HepG2 (cell line): ENCODE measurements around the gene ERMARD. TPM values are rescaled to one million over a fixed set of nuclear protein-coding genes. Genes with fewer than 3 reads are reported as not detected.
A peak's percentile ranks its signal among the peaks of the same experiment; 100 is the strongest.

Experiments
- AHR ChIP-seq: IDR thresholded peaks from 2 replicates; pipeline ENCODE4 v1.6.1; 2018; ENCODE audit warnings: missing genetic modification reagents, missing compliant biosample characterization
- ARID3A ChIP-seq: IDR thresholded peaks from 2 replicates; pipeline ENCODE4 v1.6.1; 2012; ENCODE audit warnings: low read depth, low read length, improper control_type of control experiment
- ARNT2 ChIP-seq: sonication (generic); formaldehyde crosslinking; IDR thresholded peaks from 2 replicates; pipeline ENCODE4 v1.8.0; 2022; ENCODE audit warnings: mild to moderate bottlenecking, low read depth, missing genetic modification reagents, moderate library complexity
- BHLHE40 ChIP-seq: IDR thresholded peaks from 2 replicates; pipeline ENCODE4 v1.6.1; 2011; ENCODE audit warnings: low read length, improper control_type of control experiment
- CEBPZ ChIP-seq: IDR thresholded peaks from 2 replicates; pipeline ENCODE4 v1.6.1; 2012; ENCODE audit warnings: low read length, improper control_type of control experiment
- ETV6 ChIP-seq: sonication (generic); formaldehyde crosslinking; conservative IDR thresholded peaks from 2 replicates; pipeline ENCODE4 v1.4.0; 2020; ENCODE audit warnings: missing genetic modification reagents
- HOXA7 ChIP-seq: sonication (generic); formaldehyde crosslinking; IDR thresholded peaks from 2 replicates; pipeline ENCODE4 v1.8.1; 2022; ENCODE audit warnings: mild to moderate bottlenecking, missing genetic modification reagents, moderate library complexity
- KLF13 ChIP-seq: sonication (generic); formaldehyde crosslinking; IDR thresholded peaks from 2 replicates; pipeline ENCODE4 v1.4.0; 2020; ENCODE audit warnings: mild to moderate bottlenecking, missing genetic modification reagents
- WIZ ChIP-seq: sonication (generic); formaldehyde crosslinking; IDR thresholded peaks from 2 replicates; pipeline ENCODE4 v1.5.1; 2020; ENCODE audit warnings: mild to moderate bottlenecking, missing genetic modification reagents
- ZBED4 ChIP-seq: sonication (generic); formaldehyde crosslinking; IDR thresholded peaks from 2 replicates; pipeline ENCODE4 v1.4.0; 2020; ENCODE audit warnings: missing genetic modification reagents, borderline replicate concordance
- ZBTB34 ChIP-seq: sonication (generic); formaldehyde crosslinking; IDR thresholded peaks from 2 replicates; pipeline ENCODE4 v1.8.0; 2022; ENCODE audit warnings: mild to moderate bottlenecking, missing genetic modification reagents
- ZNF333 ChIP-seq: sonication (generic); formaldehyde crosslinking; IDR thresholded peaks from 2 replicates; pipeline ENCODE4 v1.4.0; 2020; ENCODE audit warnings: mild to moderate bottlenecking, missing genetic modification reagents, borderline replicate concordance
- ZNF550 ChIP-seq: sonication (generic); formaldehyde crosslinking; IDR thresholded peaks from 2 replicates; pipeline ENCODE4 v1.4.0; 2020; ENCODE audit warnings: mild to moderate bottlenecking, missing genetic modification reagents, borderline replicate concordance
- ZNF800 ChIP-seq: sonication (generic); formaldehyde crosslinking; IDR thresholded peaks from 2 replicates; pipeline ENCODE4 v1.4.0; 2020; ENCODE audit warnings: missing genetic modification reagents
- ZSCAN25 ChIP-seq: sonication (generic); formaldehyde crosslinking; IDR thresholded peaks from 2 replicates; pipeline ENCODE4 v1.8.0; 2022; ENCODE audit warnings: mild to moderate bottlenecking, missing genetic modification reagents
- polyA plus RNA-seq, 8 experiments: library from polyadenylated mRNA; depleted of rRNA in 3 of 8; stranded (reverse) in 7 of 8; unstranded in 1 of 8; fragments of >200 nt; fragmentation: Illumina TruSeq in 4 of 8; extraction: Trizol in 4 of 8; gene quantifications; 2 replicates each; pipeline versions ENCODE4 v1.2.1 to v1.2.3, GENCODE V29; 2011 to 2016; ENCODE audit warnings: low read depth in 4 of 8, missing spikeins in 1 of 8, mixed read lengths in 1 of 8; ENCODE audit not compliant: insufficient read depth in 1 of 8
- total RNA-seq, 5 experiments: library from RNA; depleted of rRNA; stranded (reverse); fragments of >200 nt; fragmentation: Illumina TruSeq; extraction: Trizol; gene quantifications; 2 replicates each; pipeline ENCODE4 v1.2.3, GENCODE V29; 2016; ENCODE audit warnings: low read depth in 1 of 5

The ERMARD gene
- total and polyA plus RNA-seq, 2 of the 13 experiments (the other 11 are each of a cell fraction or from before 2014, with no cell fraction given) = 8.8 to 10.7 TPM

- TF ChIP-seq CEBPZ = no peak
- 0 out of 2 replicates have a peak, but pooled peaks have one; percentile 86 for TF ChIP-seq ZNF333 (CRISPR knock-in tag)
- no peak; the same call in 1 of the 2 replicates for TF ChIP-seq ZSCAN25 (CRISPR knock-in tag)
- 0 out of 2 replicates have a peak, but pooled peaks have one; percentile 30 for TF ChIP-seq ARID3A
- TF ChIP-seq ZBED4 (CRISPR knock-in tag) = no peak; the same call in 1 of the 2 replicates
- TF ChIP-seq ZBTB34 (CRISPR knock-in tag) = peak; percentile 84; the same call in 1 of the 2 replicates
- peak; percentile 45 for TF ChIP-seq ZNF800 (CRISPR knock-in tag)
- peak; percentile 86 for TF ChIP-seq WIZ (CRISPR knock-in tag)
- peak; percentile 53; the same call in 1 of the 2 replicates for TF ChIP-seq BHLHE40
- peak; percentile 82; the same call in 1 of the 2 replicates for TF ChIP-seq ETV6
- peak; percentile 94; the same call in 1 of the 2 replicates for TF ChIP-seq HOXA7 (CRISPR knock-in tag)
- TF ChIP-seq AHR (CRISPR knock-in tag) = peak; percentile 74
- peak; percentile 99 for TF ChIP-seq ARNT2
- peak; percentile 58; the same call in 1 of the 2 replicates for TF ChIP-seq KLF13
- TF ChIP-seq ZNF550 (CRISPR knock-in tag) = no peak
Observed at GRCh38 chr6:169701954-169702839, 49.2 kb upstream of the ERMARD start, which contains the start of the genes C6orf120 and WDR27 (continued).
